ENCODE data around the gene ISG20.

DNA sequence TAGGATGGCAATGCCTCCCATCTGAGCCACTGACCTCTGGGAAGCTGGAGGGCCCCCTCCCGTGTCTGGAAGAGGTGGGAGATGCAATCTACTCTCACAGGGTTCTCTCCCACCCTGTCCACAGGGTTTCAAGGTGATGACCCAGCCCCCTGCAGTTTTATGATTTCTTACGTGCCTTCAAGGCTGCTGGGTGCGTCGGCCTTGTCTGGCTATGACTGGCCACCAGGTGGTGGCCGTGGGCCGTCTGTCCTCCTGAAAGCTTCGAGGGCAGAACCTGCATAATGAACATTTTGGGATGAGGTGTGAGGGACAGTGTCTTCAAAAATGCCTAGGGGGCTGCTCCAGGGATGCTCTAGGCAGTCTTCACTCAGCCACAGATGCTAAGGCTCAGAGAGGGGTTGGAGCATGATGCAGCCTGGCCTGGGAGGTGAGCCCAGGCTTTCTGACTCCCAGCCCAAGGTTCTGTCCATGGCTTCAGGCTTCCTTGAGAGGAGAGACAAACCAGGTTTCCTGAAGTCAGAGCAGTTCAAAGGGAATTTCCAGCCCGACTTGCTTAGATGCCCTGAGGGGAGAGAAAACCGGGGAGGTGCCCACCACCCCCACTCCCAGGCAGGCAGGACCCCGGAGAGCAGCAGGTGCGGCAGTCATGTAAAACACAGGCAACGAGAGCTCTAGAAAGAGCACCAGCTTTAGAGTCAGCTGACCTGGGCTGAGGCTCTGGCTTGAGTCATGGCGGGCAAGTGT is 18.7 kb downstream of the ISG20 start:
- TF ChIP-seq, protein P1, sequence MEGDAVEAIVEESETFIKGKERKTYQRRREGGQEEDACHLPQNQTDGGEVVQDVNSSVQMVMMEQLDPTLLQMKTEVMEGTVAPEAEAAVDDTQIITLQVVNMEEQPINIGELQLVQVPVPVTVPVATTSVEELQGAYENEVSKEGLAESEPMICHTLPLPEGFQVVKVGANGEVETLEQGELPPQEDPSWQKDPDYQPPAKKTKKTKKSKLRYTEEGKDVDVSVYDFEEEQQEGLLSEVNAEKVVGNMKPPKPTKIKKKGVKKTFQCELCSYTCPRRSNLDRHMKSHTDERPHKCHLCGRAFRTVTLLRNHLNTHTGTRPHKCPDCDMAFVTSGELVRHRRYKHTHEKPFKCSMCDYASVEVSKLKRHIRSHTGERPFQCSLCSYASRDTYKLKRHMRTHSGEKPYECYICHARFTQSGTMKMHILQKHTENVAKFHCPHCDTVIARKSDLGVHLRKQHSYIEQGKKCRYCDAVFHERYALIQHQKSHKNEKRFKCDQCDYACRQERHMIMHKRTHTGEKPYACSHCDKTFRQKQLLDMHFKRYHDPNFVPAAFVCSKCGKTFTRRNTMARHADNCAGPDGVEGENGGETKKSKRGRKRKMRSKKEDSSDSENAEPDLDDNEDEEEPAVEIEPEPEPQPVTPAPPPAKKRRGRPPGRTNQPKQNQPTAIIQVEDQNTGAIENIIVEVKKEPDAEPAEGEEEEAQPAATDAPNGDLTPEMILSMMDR (IDR thresholded peaks at IDR 0.05), result peak; percentile 17 to 53 (median 35)
- TF ChIP-seq POLR2A (IDR thresholded peaks at IDR 0.05), result no peak

All from thyroid gland (tissue), 4 donors.